Measurements from ENCODE around the gene C2CD4D. TPM values are rescaled to one million over a fixed set of nuclear protein-coding genes. Genes with fewer than 3 reads are reported as not detected.

C2CD4D gene
- total RNA-seq, 1 experiment from 2014 or later = 0.94 TPM

DNA sequence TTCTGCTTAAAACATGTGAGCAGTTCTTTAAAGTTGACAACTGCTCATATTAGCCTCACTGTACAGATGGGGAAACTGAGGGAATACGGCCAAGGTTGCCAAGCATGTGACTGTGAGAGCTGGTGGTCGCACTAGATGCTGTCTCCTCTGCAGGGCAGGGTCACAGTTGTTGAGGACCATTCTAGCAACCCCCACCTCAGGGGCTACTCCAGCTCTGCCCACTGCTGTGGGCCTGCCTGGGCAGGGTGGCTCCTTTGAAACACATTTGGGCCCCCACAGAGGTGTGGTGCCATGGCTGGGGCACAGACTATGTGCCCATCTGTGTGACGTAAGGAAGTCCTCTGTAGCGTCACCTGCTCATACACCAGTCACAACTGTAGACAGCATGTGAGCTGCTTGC, 13.1 kb upstream of the C2CD4D start (continued):
- TF ChIP-seq FOXP1 (CRISPR knock-in tag; IDR thresholded peaks at IDR 0.05; ENCODE audit: borderline replicate concordance) = no peak
- TF ChIP-seq, protein P1, sequence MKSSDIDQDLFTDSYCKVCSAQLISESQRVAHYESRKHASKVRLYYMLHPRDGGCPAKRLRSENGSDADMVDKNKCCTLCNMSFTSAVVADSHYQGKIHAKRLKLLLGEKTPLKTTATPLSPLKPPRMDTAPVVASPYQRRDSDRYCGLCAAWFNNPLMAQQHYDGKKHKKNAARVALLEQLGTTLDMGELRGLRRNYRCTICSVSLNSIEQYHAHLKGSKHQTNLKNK (CRISPR knock-in tag; IDR thresholded peaks at IDR 0.05) = no peak

DNA sequence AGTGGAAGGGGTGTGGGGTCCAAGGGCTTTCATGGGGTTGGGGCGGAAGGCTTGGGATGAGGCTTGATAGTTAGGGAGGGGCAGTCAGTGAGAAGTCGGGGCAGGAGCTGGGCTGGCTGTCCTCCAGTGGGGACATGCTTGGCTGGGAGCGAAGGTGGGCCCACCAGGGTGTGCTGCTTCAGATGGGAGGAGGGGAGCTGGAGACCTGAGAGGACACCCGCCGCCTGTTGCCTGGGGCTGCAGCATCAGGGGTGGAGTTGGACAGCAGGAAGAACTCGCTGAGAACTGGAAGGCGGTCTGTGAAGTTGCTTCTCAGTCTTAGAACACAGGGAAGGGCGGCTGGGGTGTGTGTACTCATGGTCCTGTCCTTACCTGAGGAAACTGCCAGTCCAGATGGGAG, 12.3 kb upstream of the C2CD4D start:
- Mint-ChIP-seq H3K4me1 (no peaks in the 10 kb centered on the region), H3K4me3 (no peak overlapping the region), H3K36me3 (no peaks in the 10 kb centered on the region), H3K9me3 (no peaks in the 10 kb centered on the region), H3K27me3 (ENCODE audit: low read depth) (peaks cover 18% of the 10 kb centered on the region), H3K27ac (no peak overlapping the region)
- ATAC-seq (no peak), DNase-seq (ENCODE audit: low spot score) (no peak)
- ChIA-PET CTCF (interaction anchor here (1.3 kb wide), 1 partner anchor 149 kb away, joined by 3 read pairs; no protein-coding TSS in a partner anchor), POLR2A (no interaction called here)
- TF ChIP-seq, protein P2, sequence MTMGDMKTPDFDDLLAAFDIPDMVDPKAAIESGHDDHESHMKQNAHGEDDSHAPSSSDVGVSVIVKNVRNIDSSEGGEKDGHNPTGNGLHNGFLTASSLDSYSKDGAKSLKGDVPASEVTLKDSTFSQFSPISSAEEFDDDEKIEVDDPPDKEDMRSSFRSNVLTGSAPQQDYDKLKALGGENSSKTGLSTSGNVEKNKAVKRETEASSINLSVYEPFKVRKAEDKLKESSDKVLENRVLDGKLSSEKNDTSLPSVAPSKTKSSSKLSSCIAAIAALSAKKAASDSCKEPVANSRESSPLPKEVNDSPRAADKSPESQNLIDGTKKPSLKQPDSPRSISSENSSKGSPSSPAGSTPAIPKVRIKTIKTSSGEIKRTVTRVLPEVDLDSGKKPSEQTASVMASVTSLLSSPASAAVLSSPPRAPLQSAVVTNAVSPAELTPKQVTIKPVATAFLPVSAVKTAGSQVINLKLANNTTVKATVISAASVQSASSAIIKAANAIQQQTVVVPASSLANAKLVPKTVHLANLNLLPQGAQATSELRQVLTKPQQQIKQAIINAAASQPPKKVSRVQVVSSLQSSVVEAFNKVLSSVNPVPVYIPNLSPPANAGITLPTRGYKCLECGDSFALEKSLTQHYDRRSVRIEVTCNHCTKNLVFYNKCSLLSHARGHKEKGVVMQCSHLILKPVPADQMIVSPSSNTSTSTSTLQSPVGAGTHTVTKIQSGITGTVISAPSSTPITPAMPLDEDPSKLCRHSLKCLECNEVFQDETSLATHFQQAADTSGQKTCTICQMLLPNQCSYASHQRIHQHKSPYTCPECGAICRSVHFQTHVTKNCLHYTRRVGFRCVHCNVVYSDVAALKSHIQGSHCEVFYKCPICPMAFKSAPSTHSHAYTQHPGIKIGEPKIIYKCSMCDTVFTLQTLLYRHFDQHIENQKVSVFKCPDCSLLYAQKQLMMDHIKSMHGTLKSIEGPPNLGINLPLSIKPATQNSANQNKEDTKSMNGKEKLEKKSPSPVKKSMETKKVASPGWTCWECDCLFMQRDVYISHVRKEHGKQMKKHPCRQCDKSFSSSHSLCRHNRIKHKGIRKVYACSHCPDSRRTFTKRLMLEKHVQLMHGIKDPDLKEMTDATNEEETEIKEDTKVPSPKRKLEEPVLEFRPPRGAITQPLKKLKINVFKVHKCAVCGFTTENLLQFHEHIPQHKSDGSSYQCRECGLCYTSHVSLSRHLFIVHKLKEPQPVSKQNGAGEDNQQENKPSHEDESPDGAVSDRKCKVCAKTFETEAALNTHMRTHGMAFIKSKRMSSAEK (CRISPR knock-in tag; IDR thresholded peaks at IDR 0.05; ENCODE audit: borderline replicate concordance) = no peak
- TF ChIP-seq, protein P3, sequence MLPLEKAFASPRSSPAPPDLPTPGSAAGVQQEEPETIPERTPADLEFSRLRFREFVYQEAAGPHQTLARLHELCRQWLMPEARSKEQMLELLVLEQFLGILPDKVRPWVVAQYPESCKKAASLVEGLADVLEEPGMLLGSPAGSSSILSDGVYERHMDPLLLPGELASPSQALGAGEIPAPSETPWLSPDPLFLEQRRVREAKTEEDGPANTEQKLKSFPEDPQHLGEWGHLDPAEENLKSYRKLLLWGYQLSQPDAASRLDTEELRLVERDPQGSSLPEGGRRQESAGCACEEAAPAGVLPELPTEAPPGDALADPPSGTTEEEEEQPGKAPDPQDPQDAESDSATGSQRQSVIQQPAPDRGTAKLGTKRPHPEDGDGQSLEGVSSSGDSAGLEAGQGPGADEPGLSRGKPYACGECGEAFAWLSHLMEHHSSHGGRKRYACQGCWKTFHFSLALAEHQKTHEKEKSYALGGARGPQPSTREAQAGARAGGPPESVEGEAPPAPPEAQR (CRISPR knock-in tag; IDR thresholded peaks at IDR 0.05) = no peak
- TF ChIP-seq, protein P4, sequence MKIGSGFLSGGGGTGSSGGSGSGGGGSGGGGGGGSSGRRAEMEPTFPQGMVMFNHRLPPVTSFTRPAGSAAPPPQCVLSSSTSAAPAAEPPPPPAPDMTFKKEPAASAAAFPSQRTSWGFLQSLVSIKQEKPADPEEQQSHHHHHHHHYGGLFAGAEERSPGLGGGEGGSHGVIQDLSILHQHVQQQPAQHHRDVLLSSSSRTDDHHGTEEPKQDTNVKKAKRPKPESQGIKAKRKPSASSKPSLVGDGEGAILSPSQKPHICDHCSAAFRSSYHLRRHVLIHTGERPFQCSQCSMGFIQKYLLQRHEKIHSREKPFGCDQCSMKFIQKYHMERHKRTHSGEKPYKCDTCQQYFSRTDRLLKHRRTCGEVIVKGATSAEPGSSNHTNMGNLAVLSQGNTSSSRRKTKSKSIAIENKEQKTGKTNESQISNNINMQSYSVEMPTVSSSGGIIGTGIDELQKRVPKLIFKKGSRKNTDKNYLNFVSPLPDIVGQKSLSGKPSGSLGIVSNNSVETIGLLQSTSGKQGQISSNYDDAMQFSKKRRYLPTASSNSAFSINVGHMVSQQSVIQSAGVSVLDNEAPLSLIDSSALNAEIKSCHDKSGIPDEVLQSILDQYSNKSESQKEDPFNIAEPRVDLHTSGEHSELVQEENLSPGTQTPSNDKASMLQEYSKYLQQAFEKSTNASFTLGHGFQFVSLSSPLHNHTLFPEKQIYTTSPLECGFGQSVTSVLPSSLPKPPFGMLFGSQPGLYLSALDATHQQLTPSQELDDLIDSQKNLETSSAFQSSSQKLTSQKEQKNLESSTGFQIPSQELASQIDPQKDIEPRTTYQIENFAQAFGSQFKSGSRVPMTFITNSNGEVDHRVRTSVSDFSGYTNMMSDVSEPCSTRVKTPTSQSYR (CRISPR knock-in tag; IDR thresholded peaks at IDR 0.05) = no peak
- TF ChIP-seq, protein P5, sequence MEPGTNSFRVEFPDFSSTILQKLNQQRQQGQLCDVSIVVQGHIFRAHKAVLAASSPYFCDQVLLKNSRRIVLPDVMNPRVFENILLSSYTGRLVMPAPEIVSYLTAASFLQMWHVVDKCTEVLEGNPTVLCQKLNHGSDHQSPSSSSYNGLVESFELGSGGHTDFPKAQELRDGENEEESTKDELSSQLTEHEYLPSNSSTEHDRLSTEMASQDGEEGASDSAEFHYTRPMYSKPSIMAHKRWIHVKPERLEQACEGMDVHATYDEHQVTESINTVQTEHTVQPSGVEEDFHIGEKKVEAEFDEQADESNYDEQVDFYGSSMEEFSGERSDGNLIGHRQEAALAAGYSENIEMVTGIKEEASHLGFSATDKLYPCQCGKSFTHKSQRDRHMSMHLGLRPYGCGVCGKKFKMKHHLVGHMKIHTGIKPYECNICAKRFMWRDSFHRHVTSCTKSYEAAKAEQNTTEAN (CRISPR knock-in tag; IDR thresholded peaks at IDR 0.05) = no peak
- TF ChIP-seq IRF2 (CRISPR knock-in tag; IDR thresholded peaks at IDR 0.05; ENCODE audit: borderline replicate concordance, low read depth) = no peak
- TF ChIP-seq ZNF396 (CRISPR knock-in tag; IDR thresholded peaks at IDR 0.05; ENCODE audit: borderline replicate concordance) = no peak
- TF ChIP-seq ZNF671 (CRISPR knock-in tag; IDR thresholded peaks at IDR 0.05) = no peak
- TF ChIP-seq FOXP1 (CRISPR knock-in tag; IDR thresholded peaks at IDR 0.05; ENCODE audit: borderline replicate concordance) = no peak
- TF ChIP-seq, protein P6, sequence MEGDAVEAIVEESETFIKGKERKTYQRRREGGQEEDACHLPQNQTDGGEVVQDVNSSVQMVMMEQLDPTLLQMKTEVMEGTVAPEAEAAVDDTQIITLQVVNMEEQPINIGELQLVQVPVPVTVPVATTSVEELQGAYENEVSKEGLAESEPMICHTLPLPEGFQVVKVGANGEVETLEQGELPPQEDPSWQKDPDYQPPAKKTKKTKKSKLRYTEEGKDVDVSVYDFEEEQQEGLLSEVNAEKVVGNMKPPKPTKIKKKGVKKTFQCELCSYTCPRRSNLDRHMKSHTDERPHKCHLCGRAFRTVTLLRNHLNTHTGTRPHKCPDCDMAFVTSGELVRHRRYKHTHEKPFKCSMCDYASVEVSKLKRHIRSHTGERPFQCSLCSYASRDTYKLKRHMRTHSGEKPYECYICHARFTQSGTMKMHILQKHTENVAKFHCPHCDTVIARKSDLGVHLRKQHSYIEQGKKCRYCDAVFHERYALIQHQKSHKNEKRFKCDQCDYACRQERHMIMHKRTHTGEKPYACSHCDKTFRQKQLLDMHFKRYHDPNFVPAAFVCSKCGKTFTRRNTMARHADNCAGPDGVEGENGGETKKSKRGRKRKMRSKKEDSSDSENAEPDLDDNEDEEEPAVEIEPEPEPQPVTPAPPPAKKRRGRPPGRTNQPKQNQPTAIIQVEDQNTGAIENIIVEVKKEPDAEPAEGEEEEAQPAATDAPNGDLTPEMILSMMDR (IDR thresholded peaks at IDR 0.05) = no peak
- no peak for TF ChIP-seq TCF7 (CRISPR knock-in tag; IDR thresholded peaks at IDR 0.05; ENCODE audit: low read depth)
- TF ChIP-seq, protein P7, sequence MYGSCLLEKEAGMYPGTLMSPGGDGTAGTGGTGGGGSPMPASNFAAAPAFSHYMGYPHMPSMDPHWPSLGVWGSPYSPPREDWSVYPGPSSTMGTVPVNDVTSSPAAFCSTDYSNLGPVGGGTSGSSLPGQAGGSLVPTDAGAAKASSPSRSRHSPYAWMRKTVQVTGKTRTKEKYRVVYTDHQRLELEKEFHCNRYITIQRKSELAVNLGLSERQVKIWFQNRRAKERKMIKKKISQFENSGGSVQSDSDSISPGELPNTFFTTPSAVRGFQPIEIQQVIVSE (CRISPR knock-in tag; IDR thresholded peaks at IDR 0.05; ENCODE audit: borderline replicate concordance) = no peak
- TF ChIP-seq, protein P8, sequence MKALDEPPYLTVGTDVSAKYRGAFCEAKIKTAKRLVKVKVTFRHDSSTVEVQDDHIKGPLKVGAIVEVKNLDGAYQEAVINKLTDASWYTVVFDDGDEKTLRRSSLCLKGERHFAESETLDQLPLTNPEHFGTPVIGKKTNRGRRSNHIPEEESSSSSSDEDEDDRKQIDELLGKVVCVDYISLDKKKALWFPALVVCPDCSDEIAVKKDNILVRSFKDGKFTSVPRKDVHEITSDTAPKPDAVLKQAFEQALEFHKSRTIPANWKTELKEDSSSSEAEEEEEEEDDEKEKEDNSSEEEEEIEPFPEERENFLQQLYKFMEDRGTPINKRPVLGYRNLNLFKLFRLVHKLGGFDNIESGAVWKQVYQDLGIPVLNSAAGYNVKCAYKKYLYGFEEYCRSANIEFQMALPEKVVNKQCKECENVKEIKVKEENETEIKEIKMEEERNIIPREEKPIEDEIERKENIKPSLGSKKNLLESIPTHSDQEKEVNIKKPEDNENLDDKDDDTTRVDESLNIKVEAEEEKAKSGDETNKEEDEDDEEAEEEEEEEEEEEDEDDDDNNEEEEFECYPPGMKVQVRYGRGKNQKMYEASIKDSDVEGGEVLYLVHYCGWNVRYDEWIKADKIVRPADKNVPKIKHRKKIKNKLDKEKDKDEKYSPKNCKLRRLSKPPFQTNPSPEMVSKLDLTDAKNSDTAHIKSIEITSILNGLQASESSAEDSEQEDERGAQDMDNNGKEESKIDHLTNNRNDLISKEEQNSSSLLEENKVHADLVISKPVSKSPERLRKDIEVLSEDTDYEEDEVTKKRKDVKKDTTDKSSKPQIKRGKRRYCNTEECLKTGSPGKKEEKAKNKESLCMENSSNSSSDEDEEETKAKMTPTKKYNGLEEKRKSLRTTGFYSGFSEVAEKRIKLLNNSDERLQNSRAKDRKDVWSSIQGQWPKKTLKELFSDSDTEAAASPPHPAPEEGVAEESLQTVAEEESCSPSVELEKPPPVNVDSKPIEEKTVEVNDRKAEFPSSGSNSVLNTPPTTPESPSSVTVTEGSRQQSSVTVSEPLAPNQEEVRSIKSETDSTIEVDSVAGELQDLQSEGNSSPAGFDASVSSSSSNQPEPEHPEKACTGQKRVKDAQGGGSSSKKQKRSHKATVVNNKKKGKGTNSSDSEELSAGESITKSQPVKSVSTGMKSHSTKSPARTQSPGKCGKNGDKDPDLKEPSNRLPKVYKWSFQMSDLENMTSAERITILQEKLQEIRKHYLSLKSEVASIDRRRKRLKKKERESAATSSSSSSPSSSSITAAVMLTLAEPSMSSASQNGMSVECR (CRISPR knock-in tag; IDR thresholded peaks at IDR 0.05; ENCODE audit: borderline replicate concordance) = no peak
- TF ChIP-seq, protein P9, sequence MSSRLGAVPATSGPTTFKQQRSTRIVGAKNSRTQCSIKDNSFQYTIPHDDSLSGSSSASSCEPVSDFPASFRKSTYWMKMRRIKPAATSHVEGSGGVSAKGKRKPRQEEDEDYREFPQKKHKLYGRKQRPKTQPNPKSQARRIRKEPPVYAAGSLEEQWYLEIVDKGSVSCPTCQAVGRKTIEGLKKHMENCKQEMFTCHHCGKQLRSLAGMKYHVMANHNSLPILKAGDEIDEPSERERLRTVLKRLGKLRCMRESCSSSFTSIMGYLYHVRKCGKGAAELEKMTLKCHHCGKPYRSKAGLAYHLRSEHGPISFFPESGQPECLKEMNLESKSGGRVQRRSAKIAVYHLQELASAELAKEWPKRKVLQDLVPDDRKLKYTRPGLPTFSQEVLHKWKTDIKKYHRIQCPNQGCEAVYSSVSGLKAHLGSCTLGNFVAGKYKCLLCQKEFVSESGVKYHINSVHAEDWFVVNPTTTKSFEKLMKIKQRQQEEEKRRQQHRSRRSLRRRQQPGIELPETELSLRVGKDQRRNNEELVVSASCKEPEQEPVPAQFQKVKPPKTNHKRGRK (CRISPR knock-in tag; IDR thresholded peaks at IDR 0.05; ENCODE audit: borderline replicate concordance) = no peak
- TF ChIP-seq MXD4 (CRISPR knock-in tag; IDR thresholded peaks at IDR 0.05; ENCODE audit: borderline replicate concordance) = no peak

Data from WTC11 (cell line).